Measurements from ENCODE around the gene PPT2.

Gene PPT2

DNA sequence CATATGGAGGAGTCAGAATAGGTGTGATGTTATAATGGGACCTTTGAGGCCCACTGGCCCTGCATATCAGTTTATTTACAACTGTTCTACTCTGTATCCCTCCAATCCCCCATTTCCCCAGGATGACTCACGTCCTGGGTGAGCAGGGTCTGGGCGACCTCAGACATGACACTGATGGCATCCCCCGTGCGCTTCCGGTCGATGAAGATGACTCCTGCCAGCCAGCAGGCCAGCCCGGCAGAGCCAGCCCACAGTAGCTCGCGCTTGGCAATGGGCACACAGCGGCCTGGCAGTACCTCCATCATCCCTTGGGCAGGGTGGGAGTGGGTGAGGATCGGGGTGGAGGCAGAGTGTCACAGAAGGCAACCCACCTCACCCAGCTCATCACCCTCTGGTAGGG lies 16.4 kb downstream of the PPT2 start:
- Mint-ChIP-seq H3K36me3 (peaks cover 28% of the 10 kb centered on the region), H3K4me3 (no peak overlapping the region), H3K27ac (no peak overlapping the region), H3K4me1 (peaks cover 33% of the 10 kb centered on the region), H3K9me3 (no peaks in the 10 kb centered on the region), H3K27me3 (no peaks in the 10 kb centered on the region)
- DNase-seq (ENCODE audit: low spot score in 2 of 2) (no peak), ATAC-seq (ENCODE audit: low read depth) (no peak)

GRCh38 chr6:32171234-32171633 lies 17.3 kb downstream of the PPT2 start:
- H3K4me1 Mint-ChIP-seq: peaks cover 37% of the 10 kb centered on the region
- H3K27me3 Mint-ChIP-seq: no peaks in the 10 kb centered on the region
- no peaks in the 10 kb centered on the region for H3K9me3 Mint-ChIP-seq
- no peak overlapping the region for H3K27ac Mint-ChIP-seq
- no peak for DNase-seq (ENCODE audit: low spot score in 2 of 2)
- peaks cover 26% of the 10 kb centered on the region for H3K36me3 Mint-ChIP-seq
- no peak overlapping the region for H3K4me3 Mint-ChIP-seq
- ATAC-seq (ENCODE audit: low read depth): no peak

DNA sequence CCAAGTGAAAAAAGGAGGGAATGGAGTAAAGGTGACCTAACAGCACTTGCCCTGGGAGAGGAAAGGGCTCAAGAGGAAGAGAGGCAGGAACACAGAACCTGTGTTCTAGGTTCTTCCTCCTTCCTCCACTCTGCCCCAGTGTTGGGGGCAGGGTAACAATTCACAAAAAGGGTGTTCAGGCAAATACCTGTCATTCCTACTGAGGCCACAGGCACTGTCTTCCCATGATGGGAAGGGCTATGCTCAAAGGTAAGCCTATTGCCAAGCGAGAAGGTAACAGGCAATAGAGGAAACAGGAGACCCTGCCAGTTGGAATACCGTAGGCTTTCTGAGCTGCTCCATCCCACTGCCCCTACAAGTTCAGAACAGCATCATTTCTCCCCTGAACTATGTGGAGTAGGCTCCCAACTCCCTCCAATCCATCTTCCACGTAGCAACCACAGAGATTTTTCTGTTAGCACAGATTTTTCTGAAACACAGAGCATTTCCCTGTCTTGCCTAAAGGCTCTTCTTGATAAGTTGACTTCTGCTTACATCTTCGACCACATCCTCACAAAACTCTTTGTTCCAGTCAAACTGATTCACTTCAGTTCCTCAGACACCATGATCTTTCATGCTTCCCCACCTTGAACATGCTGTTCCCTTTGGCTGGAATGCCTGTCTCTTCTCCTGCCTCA lies 19.2 kb downstream of the PPT2 start:
- peaks cover 1% of the 10 kb centered on the region for H3K9me3 Mint-ChIP-seq
- ATAC-seq (ENCODE audit: low read depth) (no peak), DNase-seq (ENCODE audit: low spot score in 2 of 2) (no peak)
- H3K27me3 Mint-ChIP-seq: no peaks in the 10 kb centered on the region
- peaks cover 52% of the 10 kb centered on the region for H3K4me1 Mint-ChIP-seq
- no peak overlapping the region for H3K4me3 Mint-ChIP-seq
- H3K27ac Mint-ChIP-seq: peak overlapping the region; percentile 19
- H3K36me3 Mint-ChIP-seq: peaks cover 26% of the 10 kb centered on the region

DNA sequence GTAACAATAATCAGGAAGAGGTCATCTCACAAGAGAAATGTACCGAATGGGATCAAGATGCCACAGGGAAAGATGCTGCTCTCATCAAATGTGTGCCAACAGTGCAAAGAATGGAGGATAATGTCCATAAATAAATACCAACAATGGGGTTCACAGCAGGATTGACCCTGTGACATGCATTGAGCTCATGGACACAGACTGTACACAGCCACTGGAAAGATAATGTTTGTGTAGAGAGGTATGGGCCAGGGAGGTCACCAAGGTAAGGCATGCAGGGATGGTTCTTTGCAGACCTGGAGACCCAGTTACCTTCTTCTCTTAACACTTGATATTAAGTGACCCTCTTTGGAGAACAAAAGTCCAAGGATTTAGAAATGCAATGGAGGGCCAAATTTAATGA lies 20.5 kb downstream of the PPT2 start:
- Mint-ChIP-seq H3K4me3 (peak overlapping the region; percentile 47), H3K27ac (peak overlapping the region; percentile 19), H3K27me3 (no peaks in the 10 kb centered on the region), H3K4me1 (peaks cover 56% of the 10 kb centered on the region), H3K9me3 (peaks cover 1% of the 10 kb centered on the region), H3K36me3 (peaks cover 25% of the 10 kb centered on the region)
- ATAC-seq (ENCODE audit: low read depth): no peak
- no peak for DNase-seq (ENCODE audit: low spot score in 2 of 2)

GRCh38 chr6:32175322-32175710 lies 21.4 kb downstream of the PPT2 start:
- Mint-ChIP-seq H3K4me3 (peak overlapping the region; percentile 89), H3K9me3 (peaks cover 1% of the 10 kb centered on the region), H3K4me1 (peaks cover 58% of the 10 kb centered on the region), H3K36me3 (peaks cover 19% of the 10 kb centered on the region), H3K27ac (peak overlapping the region; percentile 93), H3K27me3 (no peaks in the 10 kb centered on the region)
- ATAC-seq (ENCODE audit: low read depth) (no peak), DNase-seq (ENCODE audit: low spot score in 2 of 2) (no peak)

DNA sequence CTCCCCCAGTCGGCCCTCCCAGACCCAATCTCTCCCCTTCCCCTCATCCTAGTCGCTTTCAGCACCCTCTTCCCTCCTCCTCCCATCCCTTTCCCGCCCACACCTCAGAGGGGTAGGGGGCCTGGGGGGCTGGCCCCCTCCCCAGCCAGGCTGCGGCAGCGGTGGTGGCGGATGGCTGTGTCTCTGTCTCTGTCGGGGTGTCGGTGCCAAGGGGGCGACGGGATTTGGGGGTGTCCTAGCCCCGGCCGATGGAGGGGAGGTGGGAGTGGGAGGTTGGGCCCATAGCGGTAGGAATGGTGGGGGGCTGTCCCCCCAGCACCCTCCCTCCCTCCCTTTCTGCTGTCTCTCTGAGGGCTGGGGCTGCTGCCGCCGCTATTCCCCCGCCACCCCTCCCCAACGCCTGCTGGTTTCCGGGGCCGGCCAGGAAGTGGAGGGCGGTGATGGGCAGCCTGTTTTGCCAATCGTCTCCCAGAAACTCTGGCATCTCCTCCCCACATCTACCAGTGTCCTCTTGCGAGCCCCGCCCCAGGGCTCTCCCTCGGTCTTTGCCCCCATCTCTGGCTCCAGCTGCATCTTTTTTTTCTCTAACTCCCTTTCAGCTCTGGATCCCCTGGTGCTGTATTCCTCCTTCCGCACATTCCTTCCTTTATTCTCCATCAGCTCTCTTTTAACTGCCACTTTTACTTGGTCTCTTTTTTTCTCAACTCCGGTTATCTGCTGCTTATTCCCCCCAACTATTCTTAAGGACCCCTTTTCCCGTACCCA lies 22.0 kb downstream of the PPT2 start, which contains the start of gene AGPAT1:
TSS of gene AGPAT1 (minus strand) at position 374 of the 765 bp plus-strand sequence. CDS start 4,588 bp downstream, outside the sequence.
- Mint-ChIP-seq H3K27ac (peak within 1 kb of the TSS; percentile 93), H3K4me3 (peak within 1 kb of the TSS; percentile 89), H3K4me1 (peaks cover 63% of the 10 kb centered on the region), H3K9me3 (peaks cover 1% of the 10 kb centered on the region), H3K36me3 (peaks cover 18% of the 10 kb centered on the region), H3K27me3 (no peaks in the 10 kb centered on the region)
- ATAC-seq (ENCODE audit: low read depth) (peak; percentile 56), DNase-seq (ENCODE audit: low spot score in 2 of 2) (peak; percentile 91 to 94)

GRCh38 chr6:32176476-32177182 lies 22.7 kb downstream of the PPT2 start:
- Mint-ChIP-seq H3K9me3 (peaks cover 1% of the 10 kb centered on the region), H3K36me3 (peaks cover 16% of the 10 kb centered on the region), H3K27me3 (no peaks in the 10 kb centered on the region), H3K4me1 (peaks cover 62% of the 10 kb centered on the region), H3K27ac (peak overlapping the region; percentile 93), H3K4me3 (peak overlapping the region; percentile 89)
- ATAC-seq (ENCODE audit: low read depth) (no peak), DNase-seq (ENCODE audit: low spot score in 2 of 2) (no peak)

- peaks cover 1% of the 10 kb centered on the region for H3K9me3 Mint-ChIP-seq
- H3K27ac Mint-ChIP-seq: peak overlapping the region; percentile 93
- DNase-seq (ENCODE audit: low spot score in 2 of 2) (peak in 1 of 2 donors; percentile 27), ATAC-seq (ENCODE audit: low read depth) (no peak)
- H3K36me3 Mint-ChIP-seq: peaks cover 16% of the 10 kb centered on the region
- peaks cover 62% of the 10 kb centered on the region for H3K4me1 Mint-ChIP-seq
- H3K27me3 Mint-ChIP-seq: no peaks in the 10 kb centered on the region
- peak overlapping the region; percentile 89 for H3K4me3 Mint-ChIP-seq
These were observed 23.3 kb downstream of the PPT2 start for GRCh38 chr6:32177183-32177787.

GRCh38 chr6:32177788-32178546 lies 24.0 kb downstream of the PPT2 start, which contains the start of gene RNF5:
RNF5 (plus strand) TSS chr6:32178405; CDS start chr6:32178512, 107 bp downstream.
- peaks cover 16% of the 10 kb centered on the region for H3K36me3 Mint-ChIP-seq
- ATAC-seq (ENCODE audit: low read depth) (peak; percentile 80), DNase-seq (ENCODE audit: low spot score in 2 of 2) (peak; percentile 71 to 92)
- no peaks in the 10 kb centered on the region for H3K27me3 Mint-ChIP-seq
- H3K27ac Mint-ChIP-seq: peak within 1 kb of the TSS; percentile 93
- peak within 1 kb of the TSS; percentile 89 for H3K4me3 Mint-ChIP-seq
- peaks cover 1% of the 10 kb centered on the region for H3K9me3 Mint-ChIP-seq
- H3K4me1 Mint-ChIP-seq: peaks cover 57% of the 10 kb centered on the region

- Mint-ChIP-seq H3K4me1 (peaks cover 52% of the 10 kb centered on the region), H3K27me3 (no peaks in the 10 kb centered on the region)
These were observed 24.9 kb downstream of the PPT2 start for GRCh38 chr6:32178547-32179440.

DNA sequence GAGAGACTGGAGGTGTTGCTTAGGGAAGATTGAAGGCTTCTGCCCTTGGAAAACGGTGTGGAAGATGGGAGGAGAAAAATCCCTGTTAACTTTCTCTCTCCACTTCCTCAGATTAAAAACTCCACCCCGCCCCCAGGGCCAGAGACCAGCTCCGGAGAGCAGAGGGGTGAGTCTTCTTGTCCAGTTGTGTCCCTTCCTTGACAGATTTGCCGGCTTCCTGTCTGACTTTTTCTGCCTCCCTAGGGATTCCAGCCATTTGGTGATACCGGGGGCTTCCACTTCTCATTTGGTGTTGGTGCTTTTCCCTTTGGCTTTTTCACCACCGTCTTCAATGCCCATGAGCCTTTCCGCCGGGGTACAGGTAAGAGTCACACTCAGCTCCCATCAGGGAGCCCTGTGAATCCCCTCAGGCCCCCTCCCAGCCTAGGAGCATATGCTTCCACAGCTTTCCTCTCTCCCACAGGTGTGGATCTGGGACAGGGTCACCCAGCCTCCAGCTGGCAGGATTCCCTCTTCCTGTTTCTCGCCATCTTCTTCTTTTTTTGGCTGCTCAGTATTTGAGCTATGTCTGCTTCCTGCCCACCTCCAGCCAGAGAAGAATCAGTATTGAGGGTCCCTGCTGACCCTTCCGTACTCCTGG lies 25.9 kb downstream of the PPT2 start:
- Mint-ChIP-seq H3K4me1 (peaks cover 45% of the 10 kb centered on the region), H3K27me3 (no peaks in the 10 kb centered on the region), H3K27ac (no peak overlapping the region), H3K9me3 (peaks cover 1% of the 10 kb centered on the region), H3K36me3 (peaks cover 14% of the 10 kb centered on the region), H3K4me3 (peak overlapping the region; percentile 43)
- ATAC-seq (ENCODE audit: low read depth) (no peak), DNase-seq (ENCODE audit: low spot score in 2 of 2) (no peak)

More at GRCh38 chr6:32178547-32179440, 24.9 kb downstream of the PPT2 start:
- DNase-seq (ENCODE audit: low spot score in 2 of 2) (no peak), ATAC-seq (ENCODE audit: low read depth) (no peak)
- peaks cover 16% of the 10 kb centered on the region for H3K36me3 Mint-ChIP-seq
- peak overlapping the region; percentile 93 for H3K27ac Mint-ChIP-seq
- peak overlapping the region; percentile 89 for H3K4me3 Mint-ChIP-seq
- H3K9me3 Mint-ChIP-seq: peaks cover 1% of the 10 kb centered on the region

DNA sequence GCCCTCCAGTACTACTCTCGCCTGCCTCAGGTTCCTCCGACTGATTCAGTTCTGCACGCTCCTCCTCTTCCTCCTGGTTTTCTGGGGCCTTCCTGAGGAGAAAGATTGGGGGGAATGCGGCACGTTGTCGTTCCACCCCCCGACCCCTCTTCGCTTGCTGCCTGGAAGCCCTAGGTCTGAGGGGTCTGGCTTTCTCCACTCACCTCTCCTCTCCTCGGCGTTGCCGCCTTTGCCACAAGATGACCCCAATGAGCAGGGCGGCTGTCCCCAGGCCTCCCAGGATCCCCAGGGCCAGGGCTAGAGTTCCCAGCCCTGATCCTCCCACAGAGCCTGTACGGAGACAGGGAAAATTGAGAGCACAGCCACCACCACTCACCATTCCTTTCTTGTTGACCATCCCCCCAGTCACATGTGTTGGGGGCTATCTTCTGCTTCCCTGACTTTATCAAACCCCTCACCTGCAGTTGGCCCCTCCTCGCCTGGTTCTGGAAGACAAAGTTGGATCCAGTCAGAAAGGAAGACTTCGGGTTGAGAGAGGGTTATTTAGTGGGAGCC lies 27.3 kb downstream of the PPT2 start:
- peak overlapping the region; percentile 3 for H3K27ac Mint-ChIP-seq
- H3K4me1 Mint-ChIP-seq: peaks cover 41% of the 10 kb centered on the region
- peaks cover 1% of the 10 kb centered on the region for H3K9me3 Mint-ChIP-seq
- H3K36me3 Mint-ChIP-seq: peaks cover 19% of the 10 kb centered on the region
- H3K27me3 Mint-ChIP-seq: no peaks in the 10 kb centered on the region
- no peak overlapping the region for H3K4me3 Mint-ChIP-seq
- DNase-seq (ENCODE audit: low spot score in 2 of 2): no peak
- no peak for ATAC-seq (ENCODE audit: low read depth)

Data from memory B cell (primary cell).